NCI-H2227 treated with DMSO at 0.1 percent for 48 hours (cell line): ENCODE measurements around the gene HLA-DQA2.
"Not testable (repeated sequence)": the region's sequence is repeated elsewhere in the genome, so short reads cannot be mapped to it uniquely, and the experiment has no call there.

ENCODE experiments used
- DNase-seq: peaks from one replicate; lab custom pipeline; 2025; lab: John Stamatoyannopoulos, UW

The HLA-DQA2 gene

DNA sequence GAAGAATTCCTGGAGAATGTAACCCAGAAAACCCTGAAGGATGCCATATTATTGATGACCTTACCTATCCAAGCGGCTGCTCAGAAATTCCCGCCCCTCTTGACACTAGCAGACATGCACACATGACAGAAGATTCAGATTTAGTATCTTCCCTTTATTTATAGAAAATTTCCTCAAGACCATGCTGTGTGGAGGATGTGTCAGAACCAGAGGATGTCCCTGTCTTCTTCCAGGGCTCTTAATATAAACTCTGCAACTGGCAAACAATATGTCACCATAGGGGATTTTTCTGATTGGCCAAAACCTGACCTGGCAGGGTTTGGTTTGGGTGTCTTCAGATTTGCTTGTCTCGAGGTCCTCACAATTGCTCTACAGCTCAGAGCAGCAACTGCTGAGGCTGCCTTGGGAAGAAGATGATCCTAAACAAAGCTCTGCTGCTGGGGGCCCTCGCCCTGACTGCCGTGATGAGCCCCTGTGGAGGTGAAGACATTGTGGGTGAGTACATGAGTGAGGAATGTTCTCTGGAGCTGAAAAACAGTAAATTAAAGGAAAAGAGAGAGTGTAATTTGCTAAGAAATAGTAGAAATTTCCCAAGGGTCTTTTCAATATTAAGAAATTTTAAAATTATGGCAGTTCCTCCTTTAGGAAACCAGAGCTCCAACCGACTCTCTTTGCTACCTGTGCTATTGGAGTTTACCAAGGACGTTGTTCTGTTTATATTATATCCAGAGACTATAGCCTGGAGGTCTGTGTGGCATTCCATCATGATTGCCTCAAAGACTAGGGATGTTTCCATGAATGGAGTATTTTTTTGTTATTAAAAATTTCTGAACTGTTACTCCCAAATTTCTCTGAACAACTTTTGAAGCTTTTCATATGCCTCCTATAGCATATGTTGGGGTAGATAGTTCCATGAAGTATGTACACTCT, at the start of gene HLA-DQA2:
Gene HLA-DQA2 (plus strand): TSS at position 361 of the 930 bp plus-strand sequence. CDS start 53 bp downstream, at position 414.
- no peak for DNase-seq

DNA sequence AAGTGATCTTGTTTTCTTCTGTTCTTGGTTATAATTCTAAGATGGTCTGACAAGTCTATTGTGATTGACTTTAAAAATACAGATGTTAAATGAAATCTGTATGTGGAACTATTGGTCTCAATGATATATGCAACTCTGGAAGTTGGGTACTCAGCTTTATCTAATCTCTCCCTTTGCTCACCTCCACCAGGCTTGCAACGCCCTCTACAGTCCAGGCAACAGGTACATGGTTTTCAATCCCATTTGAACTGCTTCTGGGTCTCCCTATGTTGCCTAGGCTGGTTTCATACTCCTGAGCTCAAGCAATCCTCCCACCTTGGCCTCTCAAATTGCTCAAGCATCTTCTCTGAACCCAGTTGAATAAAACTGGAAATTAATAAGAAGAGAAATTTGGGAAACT, 49.2 kb upstream of the HLA-DQA2 start:
- DNase-seq, result no peak

DNA sequence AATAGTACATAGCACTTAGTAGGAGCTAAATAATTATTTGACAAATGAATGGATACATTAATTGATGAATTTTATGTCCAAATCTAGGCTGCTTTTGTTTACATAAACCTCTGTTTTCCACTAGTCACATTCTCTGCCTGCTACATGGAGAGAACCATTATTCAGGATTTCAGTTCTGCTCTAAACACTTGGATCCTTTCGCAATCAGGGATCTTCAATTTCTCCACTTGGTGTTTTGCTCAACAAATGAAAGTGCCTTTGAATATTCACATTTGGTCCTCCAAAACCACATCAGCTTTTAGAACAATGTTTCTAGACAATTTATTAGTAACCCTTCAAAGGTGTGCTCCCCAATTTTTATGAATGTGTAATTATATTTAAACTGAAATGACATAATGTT, 44.2 kb upstream of the HLA-DQA2 start:
- no peak for DNase-seq

DNA sequence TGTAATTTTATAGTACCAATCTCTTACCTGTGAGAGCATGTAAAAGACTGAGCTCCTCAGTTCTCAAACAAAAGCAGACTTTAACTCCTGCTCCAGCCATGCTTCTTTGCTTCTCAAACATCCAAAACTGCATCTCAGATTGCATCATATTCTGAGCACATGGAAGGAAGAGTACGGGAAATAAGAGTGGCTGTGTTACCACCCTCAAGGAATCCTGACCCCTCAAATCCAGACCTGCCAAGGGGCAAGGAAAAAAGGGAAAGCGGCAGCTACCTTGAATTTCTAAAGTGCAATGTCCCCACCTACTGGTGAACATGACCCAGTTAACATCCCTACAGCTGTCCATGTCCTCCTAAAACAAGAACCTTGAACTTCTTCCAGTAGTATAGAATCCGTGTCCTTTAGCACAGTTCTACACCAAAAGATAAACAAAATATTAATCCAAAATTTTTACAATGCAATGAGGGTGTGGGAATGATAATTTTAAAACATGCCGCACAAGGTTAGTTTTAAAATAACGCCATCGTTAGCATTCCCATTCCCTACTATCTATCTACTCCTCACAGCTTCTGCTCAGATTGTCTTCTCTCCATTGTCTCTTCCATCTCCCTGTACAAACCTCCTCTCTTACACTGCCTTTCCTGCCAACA, 40.7 kb upstream of the HLA-DQA2 start:
- peak; percentile 11 for DNase-seq

DNA sequence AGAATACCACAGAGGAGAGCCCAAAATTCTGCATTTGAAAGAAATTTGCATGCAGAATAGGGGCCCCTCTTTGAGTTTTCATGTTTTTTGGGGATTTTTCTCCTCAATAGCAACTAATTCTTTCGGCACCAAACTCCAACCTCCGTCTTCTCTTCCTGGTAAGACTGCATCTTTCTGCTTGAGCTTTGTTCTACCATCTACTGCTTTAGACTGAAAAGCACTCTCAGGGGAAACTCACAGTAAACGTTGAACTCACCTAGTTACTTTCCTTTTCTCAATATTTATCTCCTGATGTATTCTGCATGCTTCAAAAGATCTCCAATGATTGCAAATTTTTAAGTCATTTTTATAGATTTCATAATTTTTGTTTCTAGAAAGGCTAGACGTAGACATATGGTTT, 37.8 kb upstream of the HLA-DQA2 start:
- no peak for DNase-seq

DNA sequence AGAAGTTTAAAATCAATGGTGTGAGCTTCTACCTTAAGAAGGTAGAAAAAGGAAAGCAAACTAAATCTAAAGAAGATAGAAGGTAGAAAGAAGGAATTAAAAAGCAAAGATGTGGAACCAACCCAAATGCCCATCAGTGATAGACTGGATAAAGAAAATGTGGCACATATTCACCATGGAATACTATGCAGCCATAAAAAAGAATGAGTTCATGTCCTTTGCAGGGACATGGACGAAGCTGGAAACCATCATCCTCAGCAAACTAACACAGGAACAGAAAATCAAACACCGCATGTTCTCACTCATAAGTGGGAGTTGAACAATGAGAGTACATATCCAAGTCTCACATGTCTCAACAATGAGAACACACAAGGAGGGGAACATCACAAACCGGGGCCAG, 36.0 kb upstream of the HLA-DQA2 start:
- not testable (repeated sequence) for DNase-seq

DNA sequence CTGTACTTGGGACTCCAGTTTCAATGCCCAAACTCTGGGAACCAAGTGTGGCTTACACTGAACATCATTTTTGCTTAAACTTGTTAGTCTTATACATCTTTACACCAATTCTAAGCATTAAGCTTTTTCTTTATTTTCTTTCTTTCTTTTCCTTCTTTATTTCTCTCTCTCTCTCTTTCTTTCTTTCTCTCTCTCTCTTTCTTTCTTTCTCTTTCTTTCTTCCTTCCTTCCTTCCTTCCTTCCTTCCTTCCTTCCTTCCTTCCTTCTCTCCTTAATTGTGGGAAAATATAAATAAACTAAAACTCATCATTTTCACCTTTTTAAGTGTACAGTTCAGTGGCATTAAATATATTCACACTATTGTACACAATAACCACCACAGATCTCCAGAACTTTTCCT, 31.6 kb upstream of the HLA-DQA2 start:
- no peak for DNase-seq

DNA sequence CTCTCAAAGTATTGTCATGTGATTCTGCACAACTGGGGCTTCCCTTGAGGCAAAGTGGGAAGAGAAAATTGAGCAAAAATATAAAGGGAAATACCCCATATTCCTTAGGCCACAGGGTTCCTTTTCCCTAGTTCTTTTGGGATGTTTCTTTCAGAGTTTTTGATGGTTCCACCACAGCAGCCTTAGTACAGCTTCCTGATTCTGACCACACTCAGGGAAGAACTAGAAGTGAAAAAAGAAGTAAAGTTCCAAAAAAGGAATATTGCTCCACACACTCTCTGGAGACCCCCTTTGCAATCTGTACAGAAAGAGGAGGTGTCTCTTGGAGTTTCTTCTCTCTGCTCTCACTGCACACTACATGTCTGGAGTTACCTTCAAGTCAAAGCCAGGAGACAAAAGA, 27.9 kb upstream of the HLA-DQA2 start:
- no peak for DNase-seq

DNA sequence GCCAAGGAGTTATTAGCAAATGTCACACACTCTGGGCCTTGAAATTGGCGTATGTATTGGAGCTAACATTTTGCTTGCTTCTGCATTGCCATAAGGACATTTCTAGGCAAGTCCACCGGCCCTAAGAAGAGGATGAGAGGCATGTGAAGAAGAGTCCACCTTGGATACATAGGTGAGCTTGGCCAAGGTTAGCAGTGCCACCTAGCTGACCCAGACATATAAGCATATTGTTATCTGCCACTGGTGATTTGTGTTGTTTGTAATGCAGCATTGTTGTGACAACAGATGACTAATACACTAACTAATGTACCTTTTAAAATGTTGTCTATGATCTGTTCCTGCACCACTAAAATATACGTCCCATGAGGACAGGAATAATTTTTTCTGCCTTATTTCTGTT, 24.8 kb upstream of the HLA-DQA2 start:
- no peak for DNase-seq

DNA sequence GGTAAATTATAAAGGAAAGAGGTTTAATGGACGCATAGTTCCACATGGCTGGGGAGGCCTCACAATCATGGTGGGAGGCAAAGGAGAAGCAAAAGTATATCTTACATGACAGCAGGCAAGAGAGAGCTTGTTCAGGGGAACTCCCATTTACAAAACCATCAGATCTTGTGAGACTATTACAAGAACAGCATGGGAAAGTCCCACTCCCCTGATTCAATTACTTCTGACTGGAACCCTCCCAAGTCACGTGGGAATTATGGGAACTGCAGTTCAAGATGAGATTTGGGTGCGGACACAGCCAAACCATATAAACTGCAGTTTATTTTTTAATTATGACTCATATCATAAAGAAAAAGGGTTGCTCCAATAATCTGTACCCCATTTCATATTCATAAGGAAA, 22.3 kb upstream of the HLA-DQA2 start:
- DNase-seq, result no peak

DNA sequence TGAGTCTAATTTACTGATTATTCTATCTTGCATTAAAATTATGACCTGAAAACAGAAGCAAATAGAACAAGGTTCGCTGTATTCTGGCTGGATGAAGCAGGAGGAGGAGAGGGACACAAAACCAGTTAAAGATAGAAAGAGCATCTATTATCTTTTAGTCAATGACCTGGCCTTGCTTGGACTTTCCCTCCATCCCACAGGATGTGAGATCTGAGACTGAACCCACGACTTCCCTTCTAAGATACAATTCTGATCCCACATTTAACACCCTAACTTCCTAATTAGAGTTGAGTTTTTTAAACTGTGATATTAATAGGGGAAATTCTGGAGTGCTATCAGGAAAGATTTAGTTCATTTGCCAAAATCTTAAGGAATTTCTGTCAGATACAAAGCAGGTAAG, 3.1 kb upstream of the HLA-DQA2 start:
- DNase-seq, result no peak

DNA sequence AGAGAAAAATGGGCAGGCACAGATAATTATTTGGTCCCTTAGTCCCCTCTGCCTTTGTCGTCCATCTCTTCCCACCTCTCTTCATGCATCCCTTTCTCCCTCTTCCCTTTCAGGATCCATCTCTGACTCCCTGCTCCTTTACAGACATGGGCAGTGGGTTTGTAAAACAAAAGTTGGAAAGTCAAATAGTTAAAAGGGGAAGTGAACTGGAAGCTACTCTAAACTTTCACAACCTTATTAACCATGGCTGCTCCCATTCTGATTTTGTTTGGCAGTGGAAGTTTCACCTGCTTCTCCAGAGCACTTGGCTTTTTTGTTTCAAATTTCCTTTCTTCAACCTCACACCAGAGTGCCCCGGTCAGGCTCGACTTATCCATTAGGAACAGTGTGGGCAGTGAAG, 1.2 kb downstream of the HLA-DQA2 start:
- no peak for DNase-seq

DNA sequence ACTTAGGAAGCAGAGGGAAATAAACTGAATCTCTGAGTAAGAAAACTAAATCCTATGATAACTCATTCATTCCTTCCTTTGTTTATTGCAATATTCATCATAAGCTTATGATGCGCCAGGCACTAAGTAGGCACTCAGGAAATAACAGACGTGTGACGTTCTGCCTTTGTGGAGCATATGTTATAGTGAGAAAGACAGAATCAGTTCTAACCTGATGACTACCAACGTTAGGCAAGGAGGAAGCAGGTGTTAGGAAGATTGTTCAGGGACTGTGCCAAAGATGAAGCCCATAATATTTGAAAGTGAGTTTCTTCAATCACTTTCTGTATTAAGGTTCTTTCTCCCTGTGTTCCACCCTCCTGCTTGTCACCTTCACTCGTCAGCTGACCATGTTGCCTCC, 3.6 kb downstream of the HLA-DQA2 start:
- DNase-seq, result no peak

DNA sequence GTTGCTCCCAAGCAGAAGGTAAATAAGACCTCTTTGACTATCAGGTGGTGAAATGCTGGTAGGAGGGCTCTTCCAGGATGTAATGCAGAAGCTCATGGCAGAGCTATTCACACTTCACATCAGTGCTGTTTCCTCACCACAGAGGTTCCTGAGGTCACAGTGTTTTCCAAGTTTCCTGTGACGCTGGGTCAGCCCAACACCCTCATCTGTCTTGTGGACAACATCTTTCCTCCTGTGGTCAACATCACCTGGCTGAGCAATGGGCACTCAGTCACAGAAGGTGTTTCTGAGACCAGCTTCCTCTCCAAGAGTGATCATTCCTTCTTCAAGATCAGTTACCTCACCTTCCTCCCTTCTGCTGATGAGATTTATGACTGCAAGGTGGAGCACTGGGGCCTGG, 4.5 kb downstream of the HLA-DQA2 start:
- DNase-seq, result not testable (repeated sequence)

DNA sequence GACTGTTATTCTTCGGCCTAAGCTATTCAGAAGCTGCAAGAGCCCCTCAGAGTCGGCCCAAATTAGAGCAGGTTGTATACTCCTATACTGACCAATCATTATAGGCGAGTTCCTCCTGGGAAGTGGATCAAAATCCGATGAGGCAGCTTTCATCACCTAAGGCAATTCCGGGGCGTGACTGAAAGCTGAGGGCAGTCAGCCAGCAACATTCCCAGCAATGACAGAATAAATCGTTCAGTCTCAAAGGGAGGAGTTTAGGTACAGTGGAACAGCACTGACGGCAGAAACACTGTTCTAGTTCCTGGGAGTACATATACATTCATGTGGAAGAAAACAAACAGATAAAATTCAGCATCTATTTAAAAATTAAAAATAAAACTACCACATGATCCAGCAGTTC, 11.4 kb downstream of the HLA-DQA2 start:
- no peak for DNase-seq

DNA sequence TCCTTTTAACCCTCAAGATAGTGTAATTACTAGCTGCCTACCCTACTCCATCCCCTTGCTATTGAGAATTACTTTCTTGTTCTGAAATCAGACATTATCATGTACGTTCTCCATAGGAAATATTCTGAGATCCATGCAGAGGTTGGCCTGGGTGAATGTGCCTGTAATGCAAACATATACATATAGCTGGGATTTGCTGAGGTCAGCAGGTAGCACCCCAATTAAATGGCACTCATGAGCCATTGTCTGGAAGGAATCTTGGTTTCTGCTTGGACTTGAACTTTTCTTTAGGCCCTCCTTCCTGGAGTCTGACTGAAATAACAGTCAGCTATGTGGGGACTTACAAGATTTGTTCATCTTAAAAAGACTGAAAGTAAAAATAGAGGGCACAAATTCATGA, 18.5 kb downstream of the HLA-DQA2 start:
- DNase-seq, result no peak

DNA sequence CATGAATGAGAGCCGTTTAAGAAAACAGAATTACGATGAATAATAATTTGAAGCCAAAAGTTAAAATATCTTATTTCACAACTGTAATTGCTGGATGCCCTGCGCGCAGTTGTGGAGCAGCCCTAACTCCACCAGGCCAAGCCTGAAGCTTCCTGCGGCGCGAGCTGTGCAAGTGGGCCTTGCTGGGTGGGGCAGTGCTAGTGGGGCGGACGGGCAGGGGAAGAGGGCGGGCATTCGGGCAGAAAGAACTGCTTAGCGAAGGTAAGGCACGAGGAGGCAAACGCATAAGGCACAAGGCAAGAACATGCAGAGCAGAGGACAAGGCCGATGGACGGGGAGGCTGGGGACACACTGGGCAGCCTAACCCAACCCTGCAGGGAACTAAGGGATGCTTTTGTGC, 19.9 kb downstream of the HLA-DQA2 start:
- no peak for DNase-seq

DNA sequence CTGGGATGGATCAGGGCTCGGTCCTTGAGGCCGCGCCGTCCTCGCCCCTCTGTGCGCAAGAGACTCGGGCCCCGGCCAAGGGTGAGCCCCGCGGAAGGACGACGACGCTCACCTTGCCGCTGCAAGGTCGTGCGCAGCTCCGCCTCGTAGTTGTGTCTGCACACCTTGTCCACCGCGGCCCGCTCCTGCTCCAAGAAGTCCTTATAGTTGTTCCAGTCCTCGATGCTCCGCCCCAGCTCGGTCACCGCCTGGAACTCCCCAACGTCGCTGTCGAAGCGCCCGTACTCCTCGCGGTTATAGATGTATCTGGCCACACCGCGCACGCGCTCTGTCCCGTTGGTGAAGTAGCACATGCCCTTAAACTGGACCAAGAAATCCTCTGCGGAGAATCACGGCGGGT, 20.4 kb downstream of the HLA-DQA2 start:
- DNase-seq, result no peak

DNA sequence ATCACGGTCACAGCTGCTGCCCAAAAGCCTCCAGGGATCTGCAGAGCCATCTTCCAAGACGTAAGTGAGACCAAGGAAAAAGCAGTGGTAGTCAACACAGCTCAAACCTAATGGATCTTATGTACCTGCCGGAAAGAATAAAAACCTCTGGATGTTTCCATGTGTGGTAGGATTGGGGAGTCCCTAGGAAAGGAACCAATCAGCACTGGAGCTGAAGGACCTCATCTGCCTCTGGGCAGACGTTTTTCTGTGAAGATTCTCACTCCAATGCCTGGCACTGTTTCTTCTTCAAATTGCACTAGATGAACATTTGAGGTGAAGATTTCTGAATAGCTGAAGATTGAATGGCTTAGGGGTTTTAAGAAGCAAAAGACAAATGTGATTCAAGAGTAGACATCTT, 22.2 kb downstream of the HLA-DQA2 start, which contains the start of gene HLA-DQB2:
Gene HLA-DQB2 (minus strand): TSS at position 112 of the 400 bp plus-strand sequence. CDS start 62 bp downstream, at position 50.
- DNase-seq, result no peak

DNA sequence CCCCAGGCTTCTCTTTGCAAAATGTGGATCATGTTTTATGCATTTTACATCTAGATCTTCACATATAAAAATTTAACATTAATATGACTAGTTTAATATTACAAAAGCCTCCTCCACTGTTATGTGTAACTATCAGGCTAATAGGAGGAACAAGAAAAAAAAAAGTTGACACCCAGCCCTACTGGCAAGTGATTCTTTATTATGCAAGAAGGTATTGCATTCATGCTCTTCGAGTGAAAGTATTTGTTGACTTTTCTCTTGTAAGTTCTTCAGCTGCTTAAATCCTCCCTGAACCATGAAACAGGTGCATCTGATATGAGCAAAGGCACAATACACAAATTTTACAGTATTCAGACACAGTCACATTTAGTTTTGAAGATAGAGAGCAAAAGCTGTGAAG, 22.9 kb downstream of the HLA-DQA2 start:
- no peak for DNase-seq

DNA sequence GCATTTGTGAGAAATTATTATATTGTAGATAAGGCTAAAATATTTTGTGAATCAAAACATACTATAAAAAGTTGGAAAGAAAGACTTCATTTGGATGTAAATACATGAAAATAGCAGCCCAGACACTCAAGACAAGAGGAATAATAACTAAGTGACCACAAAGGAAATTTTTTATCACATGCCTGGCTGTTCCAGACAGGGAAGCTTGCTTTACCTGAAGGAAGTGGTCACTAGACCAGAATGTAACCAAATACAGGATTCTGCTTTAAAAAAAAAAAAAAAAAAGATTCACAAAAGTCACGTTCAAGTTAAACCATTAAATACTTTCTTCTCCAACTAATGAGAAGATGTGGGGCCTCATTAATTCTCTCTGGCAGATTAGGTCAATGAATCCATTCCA, 31.5 kb downstream of the HLA-DQA2 start:
- no peak for DNase-seq

DNA sequence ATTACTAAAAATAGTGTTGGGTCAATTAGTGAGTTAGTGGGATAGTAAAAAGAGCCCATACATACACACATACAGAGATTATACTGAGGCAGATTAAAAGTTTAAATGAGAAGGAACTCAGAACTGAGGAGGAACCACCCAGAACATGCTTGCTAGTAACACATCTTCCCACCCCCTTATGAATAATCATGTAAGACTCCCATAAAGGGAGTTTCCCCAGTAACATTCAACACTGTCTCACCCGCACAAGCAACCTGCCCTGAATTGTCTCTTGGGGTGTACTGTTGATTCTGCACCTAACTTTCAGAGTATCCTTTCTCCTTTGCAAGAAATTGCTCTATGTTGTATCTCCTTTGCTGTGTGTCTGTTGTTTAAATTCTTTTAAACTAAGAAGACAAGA, 33.2 kb downstream of the HLA-DQA2 start:
- no peak for DNase-seq

DNA sequence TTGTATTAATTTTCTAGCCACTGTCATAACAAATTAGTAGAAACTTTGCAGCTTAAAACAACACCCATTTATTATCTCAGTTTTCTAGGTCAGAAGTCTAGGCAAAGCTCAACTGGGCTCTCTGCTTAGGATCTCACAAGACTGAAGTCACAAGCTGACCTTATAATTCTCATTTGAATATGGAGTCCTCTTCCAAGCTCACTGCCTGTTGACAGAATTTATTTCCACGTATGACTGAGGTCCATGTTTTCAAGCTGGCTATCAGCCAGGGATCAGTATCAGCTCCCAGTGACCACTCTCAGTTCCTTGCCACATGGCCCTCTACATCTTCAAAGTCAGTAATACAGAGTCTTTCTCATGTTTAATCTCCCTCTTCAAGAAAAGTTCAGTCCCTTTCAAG, 33.9 kb downstream of the HLA-DQA2 start:
- DNase-seq, result no peak
